RWPE1 (cell line): Measurements from ENCODE around the gene RTN1.

Experiments used
- CTCF ChIA-PET: fragments of 350-600 bp; sonication (Branson Sonifier 250); formaldehyde crosslinking; extraction: SDS; loops from one replicate; lab custom pipeline; 2021; lab: Yijun Ruan, JAX
- POLR2A ChIA-PET: fragments of 400-600 bp; formaldehyde crosslinking; extraction: SDS; loops from one replicate; lab custom pipeline; 2020; ENCODE audit warnings: antibody characterized with exemption; ENCODE audit not compliant: low non-redundant PET; lab: Yijun Ruan, JAX
- DNase-seq: peaks from one replicate; pipeline ENCODE4 v3.0.0; 2012; ENCODE audit warnings: low spot score
- H3K27ac ChIP-seq: fragments of 450-650 bp; 2 replicates; pipeline ENCODE4 v1.5.1; 2017
- TF ChIP-seq, protein P1 (sequence below): fragments of 450-650 bp; conservative IDR thresholded peaks from 2 replicates; pipeline ENCODE4 v1.5.1; 2017; ENCODE audit warnings: low read depth, mild to moderate bottlenecking

The RTN1 gene

DNA sequence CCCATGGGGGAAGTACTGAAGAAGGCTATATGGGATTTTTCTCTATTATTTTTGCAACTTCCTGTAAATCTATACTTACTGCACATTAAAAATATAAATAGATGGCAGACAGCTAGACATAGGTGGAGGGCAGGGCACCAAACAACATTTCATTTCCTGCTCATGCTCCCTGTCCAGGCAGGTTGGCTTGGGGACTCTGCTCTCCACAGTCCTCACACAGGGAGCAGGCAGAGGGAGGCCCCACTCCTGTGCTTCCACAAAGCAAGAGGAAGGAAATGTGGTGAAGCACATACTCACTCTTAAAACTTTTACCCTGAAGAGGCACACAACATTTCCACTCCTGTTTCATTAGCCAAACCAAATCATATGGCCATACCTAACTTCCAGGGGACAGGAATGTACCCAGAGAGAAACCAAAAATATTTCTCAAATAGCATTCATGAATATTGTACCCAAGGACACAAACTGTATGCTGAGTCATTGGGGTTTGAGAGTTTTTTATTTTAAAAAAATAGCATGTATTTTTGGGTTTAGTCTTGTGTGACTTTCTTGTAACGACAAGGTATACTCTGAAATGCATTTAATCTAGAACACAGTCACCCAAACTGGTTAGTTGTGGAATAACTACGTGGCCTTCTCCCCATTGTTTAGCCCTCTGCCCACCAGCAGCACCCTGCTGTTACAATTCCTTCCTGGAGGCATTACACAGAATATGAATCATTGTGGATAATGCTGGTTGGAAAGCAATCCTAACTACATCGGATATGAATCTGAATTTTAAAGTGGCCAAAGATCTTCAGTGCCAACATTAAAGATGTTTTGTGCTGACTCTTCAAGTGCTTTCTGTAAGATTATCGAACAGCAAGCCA is 40.9 kb downstream of the RTN1 start:
- H3K27ac ChIP-seq = no peak overlapping the region
- TF ChIP-seq, protein P1, sequence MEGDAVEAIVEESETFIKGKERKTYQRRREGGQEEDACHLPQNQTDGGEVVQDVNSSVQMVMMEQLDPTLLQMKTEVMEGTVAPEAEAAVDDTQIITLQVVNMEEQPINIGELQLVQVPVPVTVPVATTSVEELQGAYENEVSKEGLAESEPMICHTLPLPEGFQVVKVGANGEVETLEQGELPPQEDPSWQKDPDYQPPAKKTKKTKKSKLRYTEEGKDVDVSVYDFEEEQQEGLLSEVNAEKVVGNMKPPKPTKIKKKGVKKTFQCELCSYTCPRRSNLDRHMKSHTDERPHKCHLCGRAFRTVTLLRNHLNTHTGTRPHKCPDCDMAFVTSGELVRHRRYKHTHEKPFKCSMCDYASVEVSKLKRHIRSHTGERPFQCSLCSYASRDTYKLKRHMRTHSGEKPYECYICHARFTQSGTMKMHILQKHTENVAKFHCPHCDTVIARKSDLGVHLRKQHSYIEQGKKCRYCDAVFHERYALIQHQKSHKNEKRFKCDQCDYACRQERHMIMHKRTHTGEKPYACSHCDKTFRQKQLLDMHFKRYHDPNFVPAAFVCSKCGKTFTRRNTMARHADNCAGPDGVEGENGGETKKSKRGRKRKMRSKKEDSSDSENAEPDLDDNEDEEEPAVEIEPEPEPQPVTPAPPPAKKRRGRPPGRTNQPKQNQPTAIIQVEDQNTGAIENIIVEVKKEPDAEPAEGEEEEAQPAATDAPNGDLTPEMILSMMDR = no peak
- ChIA-PET CTCF (no interaction called here), POLR2A (no interaction called here)
- DNase-seq = no peak

DNA sequence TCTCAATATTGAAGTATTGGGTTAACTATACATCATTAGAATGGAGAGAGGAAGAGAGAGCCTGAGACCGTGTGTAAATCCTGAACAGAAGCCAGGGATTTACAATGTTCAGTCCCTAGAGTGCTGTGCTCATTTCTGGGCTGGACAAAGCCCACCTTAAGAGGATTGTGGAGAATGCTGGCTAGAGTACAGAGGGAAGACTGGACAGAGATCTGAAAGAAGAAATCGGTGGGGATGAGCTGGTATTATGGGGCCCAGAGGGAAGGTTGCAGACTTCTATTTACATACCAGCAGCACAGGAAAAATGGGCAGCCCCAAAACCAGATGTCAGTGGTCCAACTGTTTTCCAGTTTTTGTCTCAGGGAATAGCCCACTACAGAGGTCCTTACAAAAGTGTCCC is 42.3 kb downstream of the RTN1 start:
- CTCF ChIA-PET = no interaction called here
- no peak overlapping the region for H3K27ac ChIP-seq
- no peak for DNase-seq
- TF ChIP-seq, protein P1 = no peak
- POLR2A ChIA-PET = no interaction called here

DNA sequence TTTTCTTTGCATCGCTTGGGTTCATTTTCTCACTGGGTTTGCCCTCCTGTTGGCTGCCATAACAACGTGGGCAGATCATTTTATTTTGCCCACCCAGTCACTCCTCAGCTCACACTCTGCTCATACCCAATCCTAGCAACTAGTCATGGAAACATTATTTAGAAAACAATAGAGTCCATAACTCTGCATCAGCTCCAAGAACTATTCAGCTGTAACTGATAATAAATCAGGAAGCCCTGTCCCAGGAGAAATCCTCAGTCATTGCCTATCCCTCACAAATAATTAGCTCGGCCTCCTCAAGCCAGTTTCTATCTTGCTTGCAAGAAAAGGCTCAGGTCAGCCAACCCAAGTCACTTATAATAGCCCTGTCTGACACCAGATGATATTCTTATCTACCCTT is 43.2 kb downstream of the RTN1 start:
- no peak for DNase-seq
- ChIA-PET CTCF (no interaction called here), POLR2A (no interaction called here)
- no peak overlapping the region for H3K27ac ChIP-seq
- TF ChIP-seq, protein P1 = no peak

DNA sequence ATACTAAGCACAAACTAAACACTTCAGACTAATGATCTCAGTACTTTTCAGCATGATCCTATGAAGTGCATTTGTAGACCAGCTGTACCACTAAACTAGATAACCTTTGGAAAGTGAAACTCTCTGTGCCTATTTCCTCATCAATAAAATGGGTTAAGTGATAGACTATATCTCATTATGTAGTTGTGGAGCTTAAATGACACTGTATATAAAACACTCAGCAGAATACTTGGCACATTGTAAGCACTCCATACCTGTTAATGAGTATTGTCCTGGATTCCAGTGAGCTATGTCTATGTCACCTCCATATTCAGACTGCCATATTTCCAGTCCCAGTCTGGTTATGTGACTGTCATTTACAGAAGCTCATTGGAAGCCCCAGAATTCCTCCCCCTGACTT is 44.4 kb downstream of the RTN1 start:
- TF ChIP-seq, protein P1 = no peak
- POLR2A ChIA-PET = no interaction called here
- no peak overlapping the region for H3K27ac ChIP-seq
- no peak for DNase-seq
- CTCF ChIA-PET = interaction anchor here (0.6 kb wide), 1 partner anchor 31 kb away, joined by 3 read pairs; no protein-coding TSS in a partner anchor

DNA sequence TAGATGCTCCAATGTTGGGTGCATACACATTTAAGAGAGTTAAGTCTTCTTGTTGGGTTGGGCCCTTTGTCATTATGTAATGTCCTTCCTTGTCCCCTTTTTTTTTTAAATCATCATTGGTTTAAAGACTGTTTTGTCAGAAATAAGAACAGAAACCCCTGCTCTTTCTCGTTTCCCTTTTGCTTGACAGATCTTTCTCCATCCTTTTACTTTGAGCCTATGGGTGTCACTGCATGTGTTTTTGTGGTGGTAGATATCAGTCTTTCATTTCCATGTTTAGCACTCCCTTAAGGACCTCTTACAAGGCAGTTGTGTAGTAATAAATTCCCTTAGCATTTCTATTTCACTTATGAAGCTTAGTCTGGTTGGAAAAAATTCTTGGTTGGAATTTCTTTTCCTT is 47.4 kb downstream of the RTN1 start:
- TF ChIP-seq, protein P1 = no peak
- DNase-seq = no peak
- no peak overlapping the region for H3K27ac ChIP-seq
- ChIA-PET CTCF (no interaction called here), POLR2A (no interaction called here)

DNA sequence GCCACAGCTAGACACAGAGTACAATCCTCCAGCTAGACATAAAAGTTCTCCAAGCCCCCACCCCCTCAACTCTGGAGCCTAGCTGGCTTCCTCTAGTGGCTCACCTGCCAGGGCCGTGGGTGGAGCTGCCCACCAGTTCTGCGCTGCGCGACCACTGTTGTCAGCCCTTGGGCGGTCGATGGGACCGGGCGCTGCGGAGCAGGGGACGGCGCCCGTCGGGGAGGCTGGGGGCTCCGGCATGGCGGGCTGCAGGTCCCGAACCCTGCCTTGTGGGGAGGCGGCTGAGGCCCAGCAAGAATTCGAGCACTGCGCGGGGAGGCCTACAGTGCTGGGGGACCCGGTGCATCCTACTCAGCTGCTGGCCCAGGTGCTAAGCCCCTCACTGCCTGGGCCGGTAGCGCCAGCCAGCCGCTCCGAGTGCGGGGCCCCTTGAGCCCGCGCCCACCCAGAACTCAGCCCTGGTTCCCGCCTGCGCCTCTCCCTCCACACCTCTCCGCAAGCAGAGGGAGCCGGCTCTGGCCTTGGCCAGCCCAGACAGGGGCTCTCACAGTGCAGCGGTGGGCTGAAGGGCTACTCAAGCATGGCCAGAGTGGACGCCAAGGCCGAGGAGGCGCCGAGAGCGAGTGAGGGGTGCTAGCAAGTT is 51.0 kb downstream of the RTN1 start:
- ChIA-PET CTCF (no interaction called here), POLR2A (no interaction called here)

More for the DNA sequence above, 51.0 kb downstream of the RTN1 start:
- TF ChIP-seq, protein P1 = no peak
- DNase-seq = no peak
- no peak overlapping the region for H3K27ac ChIP-seq
